Stomach (tissue), 4 donors: ENCODE results near the gene SHD.

Experiments used
- CTCF ChIP-seq, 7 experiments: fragments of 450-650 bp in 4 of 7; fragments of 200-600 bp in 3 of 7; sonication (generic) in 3 of 7; IDR thresholded peaks; one replicate each; pipeline ENCODE4 v1.5.1; 2016 to 2019; ENCODE audit warnings: antibody characterized with exemption in 7 of 7, control low read depth in 2 of 7, mild to moderate bottlenecking in 1 of 7
- EP300 ChIP-seq: sonication (generic); formaldehyde crosslinking; IDR thresholded peaks from one replicate; pipeline ENCODE4 v1.6.1; 2017; ENCODE audit warnings: antibody characterized with exemption

GRCh38 chr19:4298810-4299550 lies 19.9 kb downstream of the SHD start:
- TF ChIP-seq CTCF (IDR thresholded peaks at IDR 0.05), result no peak
- no peak for TF ChIP-seq EP300
